Effector CD4-positive, alpha-beta T cell (primary cell): ENCODE data around the gene SDK1.

Experiments
- DNase-seq: peaks from one replicate; pipeline ENCODE4 v3.0.0-alpha.2; 2020

Gene SDK1

GRCh38 chr7:3415861-3416312, 114.8 kb downstream of the SDK1 start:
- DNase-seq = no peak

- DNase-seq = no peak
Observed at GRCh38 chr7:3416453-3416852, 115.4 kb downstream of the SDK1 start.

DNA sequence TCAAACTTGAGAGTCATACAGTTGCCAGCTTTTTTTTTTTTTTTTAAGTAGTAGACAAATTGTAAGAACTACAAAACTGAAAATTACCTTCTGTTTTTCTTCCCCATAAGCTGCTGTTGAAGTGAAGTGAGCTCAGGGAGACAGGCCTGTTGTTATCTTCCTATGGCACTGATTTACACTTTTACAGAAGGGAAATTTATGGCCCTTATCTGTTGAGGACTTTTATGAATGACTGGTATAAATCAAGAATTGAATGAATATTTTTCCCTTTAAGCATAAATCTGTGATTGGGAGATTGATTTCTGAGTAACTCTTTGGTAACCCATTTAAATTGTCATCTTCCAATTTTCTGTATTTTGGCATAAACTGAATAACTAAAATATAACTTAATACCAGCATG, 124.0 kb downstream of the SDK1 start:
- no peak for DNase-seq

- no peak for DNase-seq
Observed at GRCh38 chr7:3426064-3426463, 125.0 kb downstream of the SDK1 start.

- DNase-seq = no peak
Observed at GRCh38 chr7:3427957-3428356, 126.9 kb downstream of the SDK1 start.

DNA sequence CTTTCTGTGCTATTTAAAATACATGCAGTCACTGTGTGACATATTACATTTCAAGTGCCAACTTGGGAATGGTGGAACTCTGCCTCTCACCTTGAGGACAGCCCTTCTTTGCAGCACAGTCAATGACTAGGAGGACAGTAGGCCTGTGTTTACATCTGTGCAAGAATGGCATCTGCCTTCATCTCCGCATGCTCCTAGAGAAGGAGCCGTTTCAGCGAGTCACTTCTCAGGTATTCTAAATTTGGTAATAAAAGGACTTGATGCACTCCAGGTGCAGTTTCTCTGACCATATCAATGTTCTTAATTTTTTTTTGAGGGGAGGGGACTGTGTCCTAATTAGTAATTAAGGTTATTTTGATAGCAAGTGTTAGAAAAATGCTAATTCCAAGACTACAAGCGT, 128.9 kb downstream of the SDK1 start:
- no peak for DNase-seq

DNA sequence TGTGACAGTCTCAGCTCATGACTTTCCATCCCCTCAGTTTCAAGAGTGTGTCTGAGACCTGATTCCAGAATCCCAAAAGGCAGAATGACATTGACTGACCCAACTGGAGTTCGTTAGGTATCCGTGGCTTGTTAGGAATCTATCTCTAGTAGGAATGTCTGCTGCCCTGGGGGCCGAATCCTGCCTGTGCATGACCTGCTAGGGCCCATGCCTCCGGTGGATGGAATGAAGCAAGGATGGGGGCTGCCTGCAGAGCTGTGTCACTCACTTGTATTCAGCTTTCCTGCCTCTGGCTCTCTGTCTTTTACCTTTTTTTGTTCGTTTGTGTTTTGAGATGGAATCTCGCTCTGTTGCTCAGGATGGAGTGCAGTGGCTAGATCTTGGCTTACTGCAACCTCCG, 129.5 kb downstream of the SDK1 start:
- DNase-seq = no peak

GRCh38 chr7:3431306-3431705, 130.3 kb downstream of the SDK1 start:
- no peak for DNase-seq

DNA sequence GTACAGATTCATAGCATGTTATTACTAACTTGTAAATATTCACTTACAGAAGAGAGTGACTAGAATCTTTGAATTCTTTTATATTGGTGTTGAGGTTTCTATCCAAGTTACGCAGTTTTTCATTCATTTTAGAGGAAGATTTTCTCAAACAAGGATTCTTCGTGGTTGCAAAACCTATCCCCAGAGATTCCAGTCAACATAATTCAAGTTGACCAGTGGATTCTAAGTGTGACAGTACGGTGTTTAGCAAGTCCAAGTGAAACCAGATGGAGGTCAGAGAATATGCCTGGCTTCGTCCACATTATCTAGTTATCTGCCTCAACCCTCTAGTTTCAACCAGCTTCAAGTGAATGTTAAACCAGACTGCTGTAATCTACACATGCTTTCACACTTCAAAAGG, 131.9 kb downstream of the SDK1 start:
- no peak for DNase-seq

DNA sequence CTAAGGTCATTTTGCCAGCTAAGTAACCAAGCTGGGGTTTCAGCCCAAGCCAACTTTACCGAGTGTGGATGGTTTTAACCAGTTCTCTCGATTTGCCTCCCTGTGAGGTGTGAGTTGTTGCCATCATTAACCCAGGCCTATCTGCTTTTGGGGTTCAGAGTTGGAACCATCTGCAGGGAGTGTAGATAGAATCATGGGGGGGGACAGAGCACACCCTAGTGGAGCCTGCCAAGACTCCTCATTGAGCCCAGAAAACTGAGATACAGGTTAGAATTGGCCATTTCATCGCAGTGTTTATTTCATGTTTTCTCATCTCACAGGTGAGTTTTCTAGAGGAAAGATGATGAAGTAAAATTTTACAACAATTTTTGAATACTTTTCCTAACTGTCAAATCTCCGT, 133.6 kb downstream of the SDK1 start:
- no peak for DNase-seq

DNA sequence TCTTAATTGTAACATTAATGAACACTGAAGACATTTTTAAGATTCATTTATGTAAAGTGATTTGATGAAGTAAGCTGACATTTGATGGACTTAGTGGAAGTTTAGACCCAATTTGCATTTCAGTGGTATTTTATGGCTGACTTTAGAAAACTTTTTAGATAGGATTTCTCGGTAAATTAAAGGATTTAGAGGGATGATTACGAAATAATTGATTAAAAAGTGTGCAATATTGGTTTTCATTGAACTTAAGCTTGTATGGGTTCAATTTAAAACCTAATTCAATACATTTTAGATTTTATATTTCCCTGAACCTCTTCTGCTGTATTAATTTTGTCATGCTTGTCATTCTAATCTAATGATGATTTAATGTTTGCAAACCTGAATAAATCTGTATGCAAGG, 135.1 kb downstream of the SDK1 start:
- DNase-seq = no peak

GRCh38 chr7:3436746-3437145, 135.7 kb downstream of the SDK1 start:
- no peak for DNase-seq

GRCh38 chr7:3437467-3437866, 136.4 kb downstream of the SDK1 start:
- no peak for DNase-seq

GRCh38 chr7:3438352-3438751, 137.3 kb downstream of the SDK1 start:
- DNase-seq = no peak

- DNase-seq = no peak
Observed at GRCh38 chr7:3439333-3440030, 138.4 kb downstream of the SDK1 start.

GRCh38 chr7:3440509-3440908, 139.5 kb downstream of the SDK1 start:
- no peak for DNase-seq

DNA sequence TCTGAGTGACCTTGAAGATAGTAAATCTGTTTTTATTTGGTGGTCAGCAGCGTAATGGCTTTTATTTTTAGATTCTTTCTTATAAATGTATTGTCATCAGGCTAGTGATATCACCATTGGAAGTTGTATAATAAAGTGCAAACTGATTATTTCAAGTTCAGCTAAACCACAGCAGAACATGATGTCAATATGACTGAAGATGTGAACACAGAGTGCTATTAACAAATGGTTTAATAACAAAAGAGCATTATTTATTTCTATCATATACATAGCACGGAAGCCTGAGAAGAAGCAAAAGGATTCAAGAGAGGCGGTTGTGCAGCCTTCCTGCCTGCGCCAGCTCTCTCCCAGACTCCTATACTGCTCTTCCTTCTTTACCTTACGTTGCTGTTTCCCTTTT, 142.7 kb downstream of the SDK1 start:
- no peak for DNase-seq

DNA sequence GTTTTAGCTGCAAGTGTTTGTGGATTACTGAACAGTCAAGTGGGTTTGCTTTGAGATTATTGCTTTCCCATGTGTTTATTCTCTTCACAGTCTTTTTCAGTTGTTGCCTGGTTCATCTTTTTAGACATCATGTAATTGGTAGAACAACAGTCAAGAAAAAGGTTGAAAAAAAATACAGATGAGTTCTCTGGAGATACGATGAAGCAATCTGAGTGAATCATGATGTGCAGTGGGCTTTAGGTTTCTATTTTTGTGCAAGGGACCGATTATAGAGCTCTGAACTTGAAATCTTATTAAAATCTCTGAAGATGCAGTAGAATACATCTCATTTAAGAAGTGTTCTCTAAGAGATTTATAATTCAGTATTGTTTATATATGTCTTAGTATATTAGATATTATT, 145.7 kb downstream of the SDK1 start:
- DNase-seq = no peak

DNA sequence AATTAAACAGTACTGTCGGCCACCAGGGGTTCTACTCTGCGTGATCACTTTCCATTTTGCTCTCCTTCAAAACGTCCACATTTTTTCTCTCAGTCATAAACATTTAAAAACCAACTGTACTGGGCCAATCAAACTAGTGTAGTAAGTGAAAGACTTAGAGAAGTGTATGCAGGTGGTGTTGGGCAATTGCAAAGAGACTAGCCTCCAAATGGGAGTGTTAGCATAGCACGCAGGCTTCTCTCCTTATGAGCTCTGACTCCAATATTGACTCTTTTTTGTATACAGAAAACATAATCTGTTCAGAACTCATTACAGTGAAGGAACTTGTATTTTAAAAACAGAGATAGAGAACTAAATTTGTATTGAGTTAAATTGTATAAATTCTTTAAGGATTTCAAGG, 150.6 kb downstream of the SDK1 start:
- DNase-seq = no peak

GRCh38 chr7:3453398-3453797, 152.3 kb downstream of the SDK1 start:
- no peak for DNase-seq

- no peak for DNase-seq
Observed at GRCh38 chr7:3455806-3456595, 154.9 kb downstream of the SDK1 start.

DNA sequence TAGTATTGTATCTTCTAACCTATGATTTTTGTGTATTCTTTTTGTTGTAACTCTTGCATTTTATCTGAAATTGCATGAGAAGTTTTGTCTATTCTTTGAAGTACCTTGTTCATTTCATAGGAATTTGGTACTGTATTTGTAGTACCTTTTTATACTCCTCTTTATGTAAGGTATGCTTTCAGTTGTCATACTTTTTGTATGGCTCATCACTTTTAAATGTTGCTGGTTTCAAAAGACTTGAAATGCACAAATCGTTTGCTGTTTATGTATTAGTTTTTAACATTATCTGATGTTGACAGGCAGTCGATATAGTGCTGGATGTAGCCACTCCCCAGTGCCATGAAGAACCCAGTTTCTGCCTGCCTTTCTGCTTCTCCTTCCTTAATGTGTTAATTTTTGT, 158.1 kb downstream of the SDK1 start:
- no peak for DNase-seq

DNA sequence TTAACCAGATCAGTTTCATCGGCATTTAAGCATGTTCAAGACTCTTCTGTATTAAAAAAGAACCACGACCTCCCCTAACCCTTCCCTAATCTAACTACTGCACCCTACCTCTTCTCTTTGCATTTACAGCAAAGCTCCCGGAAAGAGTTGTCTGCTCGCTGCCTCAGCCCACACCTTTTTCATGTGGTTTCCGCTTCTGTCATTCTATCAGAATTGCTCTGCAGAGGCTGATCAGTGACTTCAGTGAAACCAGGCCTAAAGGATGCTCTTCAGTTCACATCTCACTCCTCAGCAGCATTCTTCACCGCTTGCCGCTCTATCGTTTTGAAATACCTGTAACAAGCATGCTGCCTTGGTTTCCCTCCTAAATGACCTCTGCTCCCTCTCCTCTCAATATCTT, 160.9 kb downstream of the SDK1 start:
- DNase-seq = peak; percentile 54

DNA sequence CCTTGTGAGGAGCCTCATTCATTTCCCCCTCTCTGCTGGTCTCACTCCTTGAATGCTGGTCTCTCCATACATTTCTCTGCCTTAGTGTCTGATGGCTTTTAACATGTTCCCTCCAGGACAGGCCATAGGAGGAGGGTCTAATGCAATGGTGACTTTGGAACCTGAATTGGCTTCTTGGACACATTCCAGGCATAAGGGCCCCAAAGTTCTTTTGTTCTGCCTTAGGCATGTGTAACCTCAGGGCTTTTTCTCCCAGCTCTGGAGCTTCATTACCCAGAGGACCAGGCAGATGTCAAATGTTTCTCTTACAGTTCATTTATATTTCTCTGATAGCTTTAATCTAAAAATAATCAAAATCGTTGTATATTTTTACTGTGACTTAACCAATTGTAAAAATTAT, 162.6 kb downstream of the SDK1 start:
- DNase-seq = no peak
